MM.1S (cell line): Measurements from ENCODE around the gene MTA2.
A peak's percentile ranks its signal among the peaks of the same experiment; 100 is the strongest.
"Not testable (repeated sequence)": the region's sequence is repeated elsewhere in the genome, so short reads cannot be mapped to it uniquely, and the experiment has no call there.

ENCODE experiments used
- DNase-seq: peaks from one replicate; pipeline ENCODE4 v3.0.0-alpha.2; 2015
- H2AFZ ChIP-seq: fragments of 300-600 bp; sonication (generic); 2 replicates; pipeline ENCODE4 v1.6.0; 2016; ENCODE audit warnings: antibody characterized with exemption, low read length
- H3F3A ChIP-seq: fragments of 300-600 bp; sonication (generic); 2 replicates; pipeline ENCODE4 v1.6.1; 2016; ENCODE audit warnings: mild to moderate bottlenecking, antibody characterized with exemption, low read length, moderate library complexity, mixed read lengths; ENCODE audit not compliant: insufficient read depth
- H3K27ac ChIP-seq: fragments of 300-600 bp; sonication (generic); 2 replicates; pipeline ENCODE4 v1.5.1; 2016; ENCODE audit warnings: mild to moderate bottlenecking, low read length
- H3K27me3 ChIP-seq: fragments of 300-600 bp; sonication (generic); replicated peaks from 2 replicates; pipeline ENCODE4 v1.6.0; 2016; ENCODE audit warnings: low read length; ENCODE audit not compliant: insufficient read depth
- H3K36me3 ChIP-seq: fragments of 300-600 bp; sonication (generic); replicated peaks from 2 replicates; pipeline ENCODE4 v1.6.1; 2016; ENCODE audit warnings: mild to moderate bottlenecking, low read length, mixed read lengths; ENCODE audit not compliant: insufficient read depth
- H3K4me1 ChIP-seq: fragments of 300-600 bp; sonication (generic); 2 replicates; pipeline ENCODE4 v1.6.1; 2016; ENCODE audit warnings: low read length, mixed read lengths
- H3K4me2 ChIP-seq: fragments of 300-600 bp; sonication (generic); 2 replicates; pipeline ENCODE4 v1.6.0; 2016; ENCODE audit warnings: low read depth, low read length
- H3K4me3 ChIP-seq: fragments of 300-600 bp; sonication (generic); 2 replicates; pipeline ENCODE4 v1.5.1; 2016; ENCODE audit warnings: low read length, mixed read lengths
- H3K79me2 ChIP-seq: fragments of 300-600 bp; sonication (generic); 2 replicates; pipeline ENCODE4 v1.6.1; 2016; ENCODE audit warnings: mixed run types, low read length, mixed read lengths
- H3K9ac ChIP-seq: fragments of 300-600 bp; sonication (generic); 2 replicates; pipeline ENCODE4 v1.6.1; 2016; ENCODE audit warnings: low read length, mixed read lengths
- H3K9me2 ChIP-seq: fragments of 300-600 bp; sonication (generic); replicated peaks from 2 replicates; pipeline ENCODE4 v1.6.1; 2016; ENCODE audit warnings: mild to moderate bottlenecking, low read length, mixed read lengths; ENCODE audit not compliant: insufficient read depth
- H3K9me3 ChIP-seq: fragments of 300-600 bp; sonication (generic); replicated peaks from 2 replicates; pipeline ENCODE4 v1.6.1; 2016; ENCODE audit warnings: mild to moderate bottlenecking, low read length, mixed read lengths; ENCODE audit not compliant: insufficient read depth
- H4K20me1 ChIP-seq: fragments of 300-600 bp; sonication (generic); 2 replicates; pipeline ENCODE4 v1.6.1; 2016; ENCODE audit warnings: mild to moderate bottlenecking, low read length, moderate library complexity, mixed read lengths; ENCODE audit not compliant: insufficient read depth
- CTCF ChIP-seq: fragments of 300-600 bp; sonication (generic); IDR thresholded peaks from 2 replicates; pipeline ENCODE4 v1.5.1; 2016; ENCODE audit warnings: antibody characterized with exemption, low read length, mixed read lengths
- EZH2 ChIP-seq: fragments of 300-600 bp; sonication (generic); optimal IDR thresholded peaks from 2 replicates; pipeline ENCODE3; 2017; ENCODE audit warnings: low read depth, mild to moderate bottlenecking, antibody characterized with exemption, low read length, mixed read lengths
- EZH2phosphoT487 ChIP-seq: fragments of 300-600 bp; sonication (generic); IDR thresholded peaks from 2 replicates; pipeline ENCODE4 v1.6.1; 2018; ENCODE audit warnings: antibody characterized with exemption, low read length

MTA2 gene

GRCh38 chr11:62573592-62574362 lies 27.9 kb downstream of the MTA2 start, which contains the start of gene EEF1G:
Gene EEF1G (minus strand): TSS chr11:62573891. CDS start chr11:62573842, 49 bp downstream.
- H3K4me1 ChIP-seq = peaks cover 19% of the 10 kb centered on the region
- H3K4me3 ChIP-seq = peak within 1 kb of the TSS; percentile 98
- peak; percentile 100 for DNase-seq
- no peaks in the 10 kb centered on the region for H3K9me2 ChIP-seq
- no peaks in the 10 kb centered on the region for H4K20me1 ChIP-seq
- TF ChIP-seq EZH2phosphoT487 (no peak), EZH2 (no peak), CTCF (no peak)
- peaks cover 54% of the 10 kb centered on the region for H3K79me2 ChIP-seq
- H3K36me3 ChIP-seq = peaks cover 3% of the 10 kb centered on the region; the same call in 1 of the 2 replicates
- peak within 1 kb of the TSS; percentile 95 for H3K9ac ChIP-seq
- H3F3A ChIP-seq = peaks cover 10% of the 10 kb centered on the region; the same call in 1 of the 2 replicates
- H3K27ac ChIP-seq = peak within 1 kb of the TSS; percentile 62
- H3K27me3 ChIP-seq = no peaks in the 10 kb centered on the region
- H3K4me2 ChIP-seq = peak within 1 kb of the TSS; percentile 97
- H2AFZ ChIP-seq = peak within 1 kb of the TSS; percentile 93
- no peaks in the 10 kb centered on the region for H3K9me3 ChIP-seq

DNA sequence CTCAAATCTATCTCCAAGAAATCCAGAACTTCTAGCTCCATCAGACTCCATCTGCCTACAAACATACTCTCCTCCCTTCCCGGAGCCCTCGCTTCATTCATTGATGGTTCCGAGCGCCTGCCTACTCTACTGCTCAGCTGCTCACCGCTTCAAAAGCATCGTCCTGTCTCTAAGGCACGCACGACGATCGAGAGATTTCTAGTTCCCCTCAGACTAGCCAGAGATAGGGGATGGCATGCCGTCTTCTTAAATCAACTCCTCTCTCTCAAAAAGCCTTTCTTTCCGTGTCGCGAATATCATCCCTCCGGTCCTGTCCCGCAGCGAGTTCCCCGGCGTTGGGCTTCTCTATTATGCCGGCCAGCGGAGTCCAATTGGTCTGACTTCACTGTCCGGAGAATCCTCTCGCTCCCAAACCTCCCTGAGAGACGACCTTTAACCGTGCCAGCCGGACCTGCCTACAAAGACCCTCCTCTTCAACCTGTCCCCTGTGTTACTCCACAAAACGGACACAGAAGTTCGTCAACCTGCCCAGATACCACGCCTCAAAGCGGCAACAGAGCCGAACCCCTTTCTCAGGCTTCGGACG lies 28.6 kb downstream of the MTA2 start:
- peaks cover 19% of the 10 kb centered on the region for H3K4me1 ChIP-seq
- H3F3A ChIP-seq = peaks cover 10% of the 10 kb centered on the region; the same call in 1 of the 2 replicates
- H3K27ac ChIP-seq = peak overlapping the region; percentile 58
- H2AFZ ChIP-seq = peak overlapping the region; percentile 88
- no peaks in the 10 kb centered on the region for H3K27me3 ChIP-seq
- no peaks in the 10 kb centered on the region for H3K9me3 ChIP-seq
- peak overlapping the region; percentile 67 for H3K4me2 ChIP-seq
- peaks cover 60% of the 10 kb centered on the region for H3K79me2 ChIP-seq
- TF ChIP-seq CTCF = no peak
- TF ChIP-seq EZH2phosphoT487 = no peak
- no peak for TF ChIP-seq EZH2
- peak overlapping the region; percentile 95 for H3K9ac ChIP-seq
- peak overlapping the region; percentile 98 for H3K4me3 ChIP-seq
- H3K36me3 ChIP-seq = peaks cover 6% of the 10 kb centered on the region; the same call in 1 of the 2 replicates
- DNase-seq = no peak
- no peaks in the 10 kb centered on the region for H4K20me1 ChIP-seq
- H3K9me2 ChIP-seq = no peaks in the 10 kb centered on the region

DNA sequence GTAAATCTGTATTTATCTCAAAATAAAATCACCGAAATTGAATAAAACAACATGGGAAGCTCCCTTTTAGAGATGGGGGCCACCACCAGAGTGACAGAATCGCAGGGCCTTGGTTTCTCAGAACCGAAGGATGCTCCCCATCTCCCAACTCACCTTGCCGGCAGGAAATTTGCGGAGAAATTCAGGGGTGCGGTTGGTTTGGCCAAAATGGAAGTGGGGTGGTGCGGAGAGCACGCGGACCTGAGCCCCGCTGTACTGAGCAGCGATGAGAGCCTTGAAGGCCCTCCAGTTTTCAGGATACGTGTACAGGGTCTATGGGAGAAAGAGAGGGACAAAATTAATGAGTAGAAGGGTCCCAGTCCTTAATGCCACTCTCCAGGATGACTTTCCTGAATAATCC lies 29.2 kb downstream of the MTA2 start:
- no peak for DNase-seq
- no peaks in the 10 kb centered on the region for H4K20me1 ChIP-seq
- peak overlapping the region; percentile 67 for H3K4me2 ChIP-seq
- no peaks in the 10 kb centered on the region for H3K9me3 ChIP-seq
- H3K36me3 ChIP-seq = peaks cover 6% of the 10 kb centered on the region
- peak overlapping the region; percentile 98 for H3K4me3 ChIP-seq
- peaks cover 19% of the 10 kb centered on the region for H3K4me1 ChIP-seq
- no peak overlapping the region for H2AFZ ChIP-seq
- peaks cover 10% of the 10 kb centered on the region; the same call in 1 of the 2 replicates for H3F3A ChIP-seq
- no peaks in the 10 kb centered on the region for H3K27me3 ChIP-seq
- H3K9me2 ChIP-seq = no peaks in the 10 kb centered on the region
- TF ChIP-seq EZH2 = no peak
- no peak for TF ChIP-seq EZH2phosphoT487
- TF ChIP-seq CTCF = no peak
- H3K27ac ChIP-seq = no peak overlapping the region
- peaks cover 66% of the 10 kb centered on the region for H3K79me2 ChIP-seq
- H3K9ac ChIP-seq = peak overlapping the region; percentile 95; the same call in 1 of the 2 replicates

DNA sequence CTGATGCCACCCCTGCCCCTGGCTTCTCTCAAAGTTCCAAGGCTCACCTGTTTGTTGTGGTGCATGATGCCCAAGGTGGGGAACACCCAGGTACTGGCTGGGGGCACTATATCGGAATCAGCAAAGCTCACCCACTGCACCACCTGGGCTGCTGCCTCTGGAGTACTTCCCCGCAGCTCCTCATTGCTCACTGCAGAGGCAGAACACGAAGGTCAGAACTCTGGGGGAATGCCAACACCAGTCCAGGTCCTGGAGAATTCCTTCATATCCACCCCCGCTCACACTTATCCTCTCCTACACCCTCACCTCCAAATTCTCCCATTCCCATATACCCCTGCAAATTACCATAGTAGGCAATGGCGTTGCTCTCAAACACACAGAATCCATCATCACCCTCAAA lies 30.2 kb downstream of the MTA2 start:
- not testable (repeated sequence) for H3K27ac ChIP-seq, H3K4me3 ChIP-seq, H3K9ac ChIP-seq, H2AFZ ChIP-seq, H3F3A ChIP-seq, H3K27me3 ChIP-seq, DNase-seq, H3K9me2 ChIP-seq, H3K9me3 ChIP-seq, H4K20me1 ChIP-seq
- Histone ChIP-seq H3K79me2 (peaks cover 75% of the 10 kb centered on the region), H3K4me1 (peaks cover 19% of the 10 kb centered on the region), H3K36me3 (peaks cover 11% of the 10 kb centered on the region), H3K4me2 (peak overlapping the region; percentile 67)

GRCh38 chr11:62570903-62571302 lies 30.8 kb downstream of the MTA2 start:
- DNase-seq, H3F3A ChIP-seq, H4K20me1 ChIP-seq, H3K9me3 ChIP-seq, H3K9ac ChIP-seq, H2AFZ ChIP-seq, H3K9me2 ChIP-seq, H3K4me2 ChIP-seq, H3K4me3 ChIP-seq, H3K27ac ChIP-seq, H3K27me3 ChIP-seq: not testable (repeated sequence)
- peaks cover 11% of the 10 kb centered on the region for H3K36me3 ChIP-seq
- H3K79me2 ChIP-seq = peaks cover 81% of the 10 kb centered on the region
- peaks cover 19% of the 10 kb centered on the region for H3K4me1 ChIP-seq
